HG03175 (cell line): ENCODE results near the gene ARG1.
"Not testable (repeated sequence)": the region's sequence is repeated elsewhere in the genome, so short reads cannot be mapped to it uniquely, and the experiment has no call there.

ENCODE experiments used
- ATAC-seq: cut with Tn5 transposase; IDR thresholded peaks from one replicate; pipeline ENCODE4 v1.9.1; 2021; ENCODE audit warnings: mild to moderate bottlenecking, moderate library complexity; ENCODE audit not compliant: unreplicated experiment

ARG1 gene

DNA sequence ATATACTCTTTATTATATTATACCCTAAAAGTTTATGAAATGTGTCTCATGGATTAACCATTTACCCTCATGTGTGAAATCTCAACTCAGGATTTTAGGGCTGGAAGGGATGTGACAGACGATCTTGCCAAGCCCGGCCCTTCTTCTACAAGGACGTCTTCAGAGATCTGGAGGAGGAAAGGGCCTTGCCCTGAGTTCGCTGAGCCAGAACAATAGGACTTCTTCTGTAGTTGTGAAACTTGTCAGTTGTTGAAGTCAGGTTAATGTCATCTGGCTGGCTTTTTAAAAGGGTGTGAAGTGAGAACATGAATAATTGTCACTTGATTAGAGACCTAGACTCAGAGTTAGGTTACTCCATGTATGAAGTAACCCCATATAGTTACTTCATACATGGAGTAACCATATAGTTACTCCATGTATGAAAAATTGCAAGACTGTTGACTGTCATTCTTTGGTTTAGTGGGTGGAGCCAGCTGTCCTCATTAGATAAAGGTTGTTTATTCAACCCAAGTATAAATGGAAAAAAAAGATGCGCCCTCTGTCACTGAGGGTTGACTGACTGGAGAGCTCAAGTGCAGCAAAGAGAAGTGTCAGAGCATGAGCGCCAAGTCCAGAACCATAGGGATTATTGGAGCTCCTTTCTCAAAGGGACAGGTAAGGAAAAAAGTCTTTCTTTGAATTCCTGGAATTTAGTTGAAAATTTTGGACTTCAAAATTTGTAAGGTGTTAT lies at the start of gene ARG1:
ARG1 (plus strand) TSS at position 541 of the 730 bp plus-strand sequence; CDS start at position 598, 57 bp downstream.
- no peak for ATAC-seq

DNA sequence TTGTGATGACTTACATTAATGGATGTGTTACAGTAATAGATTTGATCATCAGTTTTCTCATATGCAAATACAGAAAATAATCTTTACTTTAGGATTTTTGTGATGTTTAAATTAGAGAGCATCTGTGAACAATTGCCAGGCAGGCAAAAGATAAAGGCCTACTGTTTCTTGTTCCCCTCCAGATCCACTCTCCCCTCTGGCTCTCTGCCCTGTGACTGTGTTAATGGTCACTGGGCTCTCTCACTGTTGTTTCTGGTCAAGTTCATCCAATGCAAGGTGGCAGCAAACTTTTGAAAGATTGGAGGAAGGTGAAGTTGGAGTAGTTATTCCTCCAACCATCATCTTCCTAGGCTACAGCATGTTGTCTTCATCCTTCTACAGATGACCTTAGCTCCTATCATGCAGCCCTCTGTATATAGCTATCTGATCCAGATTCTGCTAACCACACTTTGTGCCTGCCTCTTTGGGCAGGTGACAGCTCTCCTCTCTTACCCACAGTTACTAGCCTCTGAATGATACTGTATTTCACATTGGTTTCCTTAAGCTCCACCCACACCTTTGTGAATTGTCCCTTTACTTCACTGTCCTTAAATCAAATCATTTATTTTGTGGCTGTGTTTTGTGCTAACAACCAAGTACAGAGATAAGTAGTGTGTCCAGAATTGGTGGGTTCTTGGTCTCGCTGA lies 48.9 kb upstream of the ARG1 start:
- ATAC-seq: no peak

- no peak for ATAC-seq
Observed at GRCh38 chr6:131524695-131525336, 48.2 kb upstream of the ARG1 start.

DNA sequence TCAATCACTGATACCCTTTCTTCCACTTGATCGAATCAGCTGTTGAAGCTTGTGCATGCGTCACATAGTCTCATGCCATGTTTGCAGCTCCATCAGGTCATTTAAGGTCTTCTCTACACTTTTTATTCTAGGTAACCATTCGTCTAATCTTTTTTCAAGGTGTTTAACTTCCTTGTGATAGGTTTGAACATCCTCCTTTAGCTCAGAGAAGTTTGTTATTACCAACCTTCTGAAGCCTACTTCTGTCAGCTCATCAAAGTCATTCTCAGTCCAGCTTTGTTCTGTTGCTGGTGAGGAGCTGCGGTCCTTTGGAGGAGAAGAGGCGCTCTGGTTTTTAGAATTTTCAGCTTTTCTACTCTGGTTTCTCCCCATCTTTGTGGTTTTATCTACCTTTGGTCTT lies 42.1 kb upstream of the ARG1 start:
- not testable (repeated sequence) for ATAC-seq

- not testable (repeated sequence) for ATAC-seq
Observed at GRCh38 chr6:131531681-131532080, 41.3 kb upstream of the ARG1 start.

- no peak for ATAC-seq
Observed at GRCh38 chr6:131532580-131533039, 40.4 kb upstream of the ARG1 start.

DNA sequence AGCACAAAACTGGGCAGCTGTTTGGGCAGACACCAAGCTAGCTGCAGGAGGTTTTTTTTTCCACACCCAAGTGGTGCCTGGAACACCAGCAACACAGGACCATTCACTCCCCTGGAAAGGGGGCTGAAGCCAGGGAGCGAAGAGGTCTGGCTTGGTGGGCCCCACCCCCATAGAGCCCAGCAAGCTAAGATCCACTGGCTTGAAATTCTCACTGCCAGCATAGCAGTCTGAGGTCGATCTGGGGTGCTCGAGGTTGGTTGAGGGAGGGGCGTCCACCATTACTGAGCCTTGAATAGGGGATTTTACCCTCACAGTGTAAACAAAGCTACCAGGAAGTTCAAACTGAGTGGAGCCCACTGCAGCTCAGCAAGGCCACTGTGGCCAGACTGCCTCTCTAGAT lies 34.4 kb upstream of the ARG1 start:
- not testable (repeated sequence) for ATAC-seq

- no peak for ATAC-seq
Observed at GRCh38 chr6:131545317-131545716, 27.7 kb upstream of the ARG1 start.

- no peak for ATAC-seq
Observed at GRCh38 chr6:131547488-131547887, 25.5 kb upstream of the ARG1 start.

DNA sequence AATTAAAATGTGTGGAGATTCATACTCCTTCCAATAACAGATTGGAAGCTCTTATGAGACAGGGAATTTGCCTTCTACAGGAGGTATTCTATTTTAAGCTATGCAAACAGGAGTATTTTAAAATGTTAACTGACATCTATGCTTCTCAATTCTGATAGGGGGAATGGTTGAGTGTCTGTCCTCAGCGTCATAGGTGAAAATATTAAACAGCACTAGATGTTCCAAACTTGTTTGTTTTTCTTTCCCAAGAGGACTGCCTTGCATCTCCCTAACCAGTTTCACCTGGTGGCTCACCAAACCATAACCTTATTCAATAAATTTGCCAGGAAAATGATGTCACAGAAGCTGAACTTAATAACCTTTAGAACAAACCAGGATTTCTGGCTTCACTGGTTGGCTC lies 24.6 kb upstream of the ARG1 start:
- no peak for ATAC-seq

GRCh38 chr6:131549811-131550210 lies 23.2 kb upstream of the ARG1 start:
- no peak for ATAC-seq

DNA sequence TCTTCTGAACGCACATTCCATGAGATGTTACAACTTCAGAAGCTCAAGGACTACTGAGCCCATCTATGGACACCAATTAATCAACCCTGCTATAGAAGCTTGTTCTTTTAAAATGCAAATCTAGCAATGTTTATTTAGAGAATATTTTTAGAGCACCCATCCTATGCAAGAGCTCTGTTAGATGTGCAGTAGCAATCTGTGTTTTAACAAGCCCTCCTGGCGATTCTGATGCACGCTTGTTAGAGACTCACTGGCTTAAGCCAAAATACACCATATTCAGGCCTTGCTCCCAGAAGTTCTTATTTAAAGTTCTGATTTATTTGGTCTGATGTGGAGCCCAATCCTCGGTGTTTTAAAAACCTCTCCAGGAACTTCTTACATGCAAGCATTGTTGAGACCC lies 21.1 kb upstream of the ARG1 start:
- ATAC-seq: no peak

- ATAC-seq: no peak
Observed at GRCh38 chr6:131552572-131552971, 20.5 kb upstream of the ARG1 start.

GRCh38 chr6:131555992-131556391 lies 17.0 kb upstream of the ARG1 start:
- ATAC-seq: no peak

- ATAC-seq: no peak
Observed at GRCh38 chr6:131558922-131559321, 14.1 kb upstream of the ARG1 start.

DNA sequence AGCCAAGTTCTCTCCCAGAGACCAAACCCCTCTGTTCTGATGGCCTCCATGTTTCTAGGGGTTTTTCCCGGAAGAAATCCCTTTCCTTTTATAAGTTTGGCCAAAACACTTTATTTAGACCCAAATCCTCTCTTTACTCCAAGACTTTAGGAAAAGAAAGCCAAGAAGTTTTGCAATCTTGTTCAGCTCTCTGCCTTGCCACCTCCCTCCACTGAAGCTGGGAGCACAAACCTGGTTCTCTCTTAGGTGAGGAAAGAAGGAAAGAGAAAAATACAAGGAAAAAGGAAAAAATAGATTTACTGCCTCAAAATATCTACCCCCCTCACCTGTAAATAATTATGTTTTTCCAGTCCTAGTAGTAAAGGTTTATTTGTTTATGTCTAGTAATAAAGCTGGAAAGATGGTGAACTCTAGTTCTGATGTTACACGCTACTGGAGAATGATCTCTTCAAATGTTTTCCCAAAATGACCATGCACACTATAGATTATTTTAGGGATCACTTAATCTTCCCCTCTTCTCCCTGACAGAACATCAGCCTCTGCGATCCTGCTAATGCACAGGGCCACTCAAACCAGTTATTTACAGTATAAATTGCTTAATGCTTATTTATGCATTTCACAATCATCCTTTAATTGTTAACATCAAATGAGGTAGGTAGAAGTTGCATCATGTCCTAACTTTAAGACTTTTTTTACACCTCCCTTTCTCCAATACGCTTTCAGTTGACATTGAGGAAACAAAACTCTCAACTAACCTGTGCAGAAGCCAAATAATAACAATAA lies 10.9 kb upstream of the ARG1 start:
- no peak for ATAC-seq

- no peak for ATAC-seq
Observed at GRCh38 chr6:131565056-131565455, 8.0 kb upstream of the ARG1 start.

DNA sequence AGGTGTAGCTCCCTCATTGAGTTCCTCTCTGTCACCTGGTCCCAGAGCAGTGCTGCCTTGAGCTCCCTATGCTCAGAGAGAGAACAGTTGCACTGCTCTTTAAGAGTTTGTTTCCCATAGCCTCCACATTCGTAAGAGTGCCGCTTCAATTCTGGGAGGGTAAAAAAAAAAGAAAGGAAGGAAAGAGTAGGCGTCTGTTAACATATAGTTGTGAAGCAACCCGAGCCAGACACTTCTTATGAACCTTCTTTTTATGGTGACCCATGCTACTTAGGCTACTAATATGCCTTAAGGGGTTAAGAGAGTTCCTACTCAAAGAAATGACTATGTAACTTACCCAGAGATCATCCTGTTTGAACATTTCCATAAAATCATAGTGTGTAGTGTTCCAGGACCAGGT lies 4.3 kb upstream of the ARG1 start:
- ATAC-seq: no peak

- no peak for ATAC-seq
Observed at GRCh38 chr6:131574133-131574532, 1.1 kb downstream of the ARG1 start.

DNA sequence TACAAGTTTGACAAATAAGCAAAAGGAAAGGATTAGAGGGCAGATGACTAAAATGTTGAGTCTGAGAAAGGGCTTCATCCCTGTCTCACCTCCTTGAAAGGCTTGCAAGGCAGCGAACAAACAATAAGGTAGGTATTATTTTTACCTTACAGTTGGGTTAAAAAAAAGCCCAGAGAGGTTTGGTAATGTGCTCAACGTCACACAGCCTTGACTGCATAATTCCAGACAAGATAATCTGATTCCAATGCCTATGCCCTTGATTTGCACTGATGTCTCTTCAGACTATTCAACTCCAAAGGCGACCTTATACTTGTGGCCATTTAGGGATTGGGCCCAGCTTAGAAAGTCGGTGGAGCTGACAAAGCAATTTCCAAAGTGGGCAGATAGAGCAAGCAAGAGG lies 1.7 kb downstream of the ARG1 start:
- no peak for ATAC-seq

GRCh38 chr6:131575834-131576478 lies 2.9 kb downstream of the ARG1 start:
- no peak for ATAC-seq
